GM13977 (cell line): ENCODE data around the gene TEX22.

Source experiments
- DNase-seq: peaks from one replicate; pipeline ENCODE4 v3.0.0; 2012; ENCODE audit warnings: low spot score
- CTCF ChIP-seq: IDR thresholded peaks from 2 replicates; pipeline ENCODE4 v1.5.1; 2012; ENCODE audit warnings: mild to moderate bottlenecking, control low read depth; ENCODE audit not compliant: insufficient read depth; ENCODE audit errors: extremely low read depth, missing control alignments
- in situ Hi-C: fragments of 300-500 bp; cut with MboI; formaldehyde crosslinking; loops from one replicate; pipeline ENCODE4 v1.12.0; 2022; ENCODE audit warnings: low sequenced_read_pairs, low pct_unique_long_range_greater_than_20kb, mixed read lengths, inconsistent platforms; ENCODE audit not compliant: unreplicated experiment

TEX22 gene

GRCh38 chr14:105416671-105417070, 18.3 kb downstream of the TEX22 start:
- no peak for DNase-seq
- no peak for TF ChIP-seq CTCF
- in situ Hi-C loops = no loop called here

- no peak for TF ChIP-seq CTCF
- DNase-seq = no peak
- in situ Hi-C loops = no loop called here
These were observed 19.4 kb downstream of the TEX22 start for GRCh38 chr14:105417690-105418121.

GRCh38 chr14:105418269-105419194, 20.2 kb downstream of the TEX22 start:
- in situ Hi-C loops = no loop called here
- no peak for DNase-seq
- no peak for TF ChIP-seq CTCF

GRCh38 chr14:105419195-105420091, 21.1 kb downstream of the TEX22 start, which contains the start of gene MTA1:
Gene MTA1 (plus strand): TSS chr14:105419827. CDS start chr14:105420036, 209 bp downstream.
- TF ChIP-seq CTCF = no peak
- peak; percentile 93 for DNase-seq
- in situ Hi-C loops = no loop called here

DNA sequence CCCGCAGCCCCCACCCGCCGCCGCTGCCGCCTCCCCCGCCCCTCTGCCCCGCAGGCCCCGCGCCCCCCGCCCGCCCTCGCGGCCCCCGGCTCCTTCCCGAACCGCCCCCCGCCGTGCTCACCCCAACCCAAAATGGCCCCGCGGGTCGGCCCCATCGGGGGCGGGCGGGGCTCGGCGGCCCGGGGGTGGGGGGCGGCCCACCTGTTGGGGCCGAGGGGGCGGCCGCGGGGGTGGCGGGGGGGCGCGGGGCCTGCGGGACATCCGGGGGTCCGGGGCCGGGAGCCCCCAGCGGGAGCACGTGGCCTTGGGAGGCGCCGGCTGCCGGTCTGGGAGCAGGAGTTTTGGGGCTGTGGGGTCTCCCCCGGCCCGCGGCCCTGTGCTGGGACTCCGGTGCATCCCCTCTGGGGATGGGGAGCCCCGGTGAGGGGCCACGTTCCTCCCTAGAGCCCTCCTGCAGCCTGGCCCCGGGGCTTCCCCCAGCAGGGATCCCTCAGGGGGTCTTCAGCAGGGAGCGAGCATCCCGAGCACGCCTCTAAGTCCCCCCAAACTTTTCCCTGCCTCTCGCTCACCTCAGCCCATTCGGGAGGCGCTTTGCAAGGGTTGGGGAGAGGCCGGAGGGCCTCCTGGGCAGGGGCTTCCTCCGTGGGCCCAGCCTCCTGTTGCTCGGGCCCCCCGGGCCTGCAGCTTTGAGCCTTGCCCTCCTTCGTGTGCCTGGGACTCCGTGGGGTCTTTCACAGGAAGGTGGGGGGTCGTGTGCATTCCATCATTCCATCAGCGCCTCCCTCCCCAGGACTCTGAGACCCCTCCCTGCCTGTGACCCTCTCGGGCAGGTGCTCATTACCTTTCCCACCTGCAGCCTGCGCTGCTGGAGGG, 22.0 kb downstream of the TEX22 start:
- DNase-seq = peak; percentile 72
- no peak for TF ChIP-seq CTCF
- in situ Hi-C loops = no loop called here
